Measurements from ENCODE around the gene RAX2.

Gene RAX2

DNA sequence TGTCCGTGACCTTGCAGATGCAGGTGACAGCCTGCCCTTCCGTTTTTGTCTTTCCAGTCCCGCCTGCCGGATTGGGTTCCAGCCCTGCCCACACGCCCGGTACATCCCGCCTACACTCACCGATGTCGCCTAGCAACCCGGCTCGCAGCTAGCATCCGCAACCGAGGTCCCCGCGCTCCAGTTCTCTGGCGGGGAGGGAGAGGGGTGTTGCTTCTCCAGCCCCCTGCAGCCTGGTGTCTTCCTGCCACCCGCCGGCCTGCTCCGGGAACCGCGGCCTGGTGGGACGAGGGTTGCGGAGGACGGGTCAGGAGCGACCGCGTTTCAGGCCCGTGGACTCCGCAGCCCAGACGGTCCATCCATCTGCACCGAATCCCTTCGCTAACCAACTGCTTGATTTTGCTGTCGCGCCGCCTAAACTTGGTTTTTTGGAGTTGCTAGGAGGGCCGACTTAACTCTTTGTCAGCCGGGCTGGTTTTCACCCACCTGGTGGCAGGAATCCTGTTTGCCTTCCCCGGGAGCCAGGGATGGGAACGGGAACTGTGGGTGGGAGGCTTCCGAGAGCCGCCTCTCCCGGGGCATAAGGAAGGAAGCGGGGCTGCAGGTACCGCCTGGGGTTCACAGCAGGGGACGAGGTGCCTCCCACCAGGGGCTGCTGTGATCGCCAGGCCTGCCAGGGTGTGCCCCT, 29.5 kb upstream of the RAX2 start:
- no peak for DNase-seq (ENCODE audit: low spot score)

GRCh38 chr19:3800996-3801395, 29.0 kb upstream of the RAX2 start:
- DNase-seq (ENCODE audit: low spot score), result no peak

DNA sequence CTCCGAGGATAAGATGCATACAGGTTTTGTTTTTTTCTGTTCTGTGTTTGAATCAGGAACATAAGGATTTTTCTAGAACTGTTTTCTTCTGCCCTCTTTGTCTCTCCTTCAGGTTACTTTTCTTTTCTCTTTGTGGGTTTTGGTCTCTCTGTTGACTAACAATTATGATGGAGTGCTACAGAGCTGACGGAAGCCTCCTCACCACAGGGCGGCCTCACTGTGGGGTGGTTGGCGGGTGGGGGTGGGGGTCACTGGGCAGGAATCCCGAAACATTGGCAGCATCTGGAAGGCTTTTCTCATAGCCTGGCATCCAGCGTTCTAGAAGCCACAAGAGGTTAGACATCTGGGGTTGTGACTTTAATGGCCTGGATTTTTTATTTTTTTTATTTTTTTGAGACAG, 26.1 kb upstream of the RAX2 start:
- DNase-seq (ENCODE audit: low spot score), result no peak

- no peak for DNase-seq (ENCODE audit: low spot score)
Observed at GRCh38 chr19:3796358-3796757, 24.3 kb upstream of the RAX2 start.

DNA sequence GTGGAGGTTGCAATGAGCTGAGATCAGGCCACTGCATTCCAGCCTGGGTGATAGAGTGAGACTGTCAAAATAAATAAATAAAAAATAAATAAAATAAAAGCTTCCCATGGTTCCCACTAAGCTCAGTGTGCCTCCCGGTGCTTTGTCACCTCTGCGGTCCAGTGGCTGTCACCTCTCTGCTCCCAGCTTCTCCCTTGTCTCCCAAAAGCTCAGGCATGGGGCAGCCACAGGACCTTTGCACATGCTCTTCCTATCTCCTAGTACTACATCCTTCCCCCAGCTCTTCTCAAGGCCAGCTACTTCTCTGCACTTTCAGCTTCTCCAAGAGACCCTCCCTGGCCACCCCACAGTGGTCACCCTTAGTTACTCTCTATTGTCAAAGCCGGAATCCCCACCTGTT, 21.8 kb upstream of the RAX2 start:
- no peak for DNase-seq (ENCODE audit: low spot score)

DNA sequence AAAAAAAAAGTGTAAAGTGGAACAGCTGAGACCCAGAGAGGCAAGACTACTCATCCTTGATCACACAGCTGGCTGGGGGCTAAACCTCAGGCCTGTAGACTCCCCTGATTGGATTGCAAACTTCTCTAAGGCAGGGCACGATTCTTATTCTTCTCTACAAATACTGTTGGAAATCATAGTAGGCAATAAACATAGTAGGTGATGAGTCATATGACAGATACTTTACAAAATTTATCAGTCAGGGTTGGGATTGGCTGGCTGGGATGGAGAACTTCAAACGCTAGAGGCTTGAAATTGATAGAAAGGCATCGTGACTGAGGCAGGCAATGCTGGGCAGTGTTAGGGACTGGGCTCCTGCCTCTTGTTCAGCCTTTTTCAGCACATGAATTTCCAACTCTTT, 20.1 kb upstream of the RAX2 start:
- DNase-seq (ENCODE audit: low spot score), result peak; percentile 12

GRCh38 chr19:3790941-3791340, 18.9 kb upstream of the RAX2 start:
- no peak for DNase-seq (ENCODE audit: low spot score)

DNA sequence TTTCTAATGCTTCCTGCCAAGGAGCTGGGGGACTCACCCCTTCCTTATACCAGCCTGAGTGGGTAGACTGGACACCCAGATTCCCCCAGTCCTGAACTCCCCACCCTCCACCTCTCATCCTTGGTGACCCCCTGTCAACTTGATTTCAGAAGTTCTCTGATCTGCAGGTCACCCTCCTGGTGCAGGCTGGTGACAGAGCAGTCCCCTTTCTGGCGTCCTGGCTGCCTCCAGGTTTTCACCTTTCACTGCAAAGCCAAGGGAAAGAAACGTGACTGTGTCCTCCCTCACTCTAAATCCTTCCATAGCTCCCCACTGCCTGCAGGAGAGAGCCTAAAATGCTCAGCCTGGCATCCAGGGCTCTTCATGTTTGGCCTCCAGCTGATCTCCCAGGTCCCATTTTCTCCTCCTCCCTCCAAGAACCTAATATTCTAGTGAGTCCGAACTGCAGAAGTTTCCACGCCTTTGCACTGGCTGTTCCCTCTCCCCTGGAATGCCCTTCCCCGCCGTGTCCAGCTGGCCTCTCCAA, 18.2 kb upstream of the RAX2 start:
- DNase-seq (ENCODE audit: low spot score), result no peak

DNA sequence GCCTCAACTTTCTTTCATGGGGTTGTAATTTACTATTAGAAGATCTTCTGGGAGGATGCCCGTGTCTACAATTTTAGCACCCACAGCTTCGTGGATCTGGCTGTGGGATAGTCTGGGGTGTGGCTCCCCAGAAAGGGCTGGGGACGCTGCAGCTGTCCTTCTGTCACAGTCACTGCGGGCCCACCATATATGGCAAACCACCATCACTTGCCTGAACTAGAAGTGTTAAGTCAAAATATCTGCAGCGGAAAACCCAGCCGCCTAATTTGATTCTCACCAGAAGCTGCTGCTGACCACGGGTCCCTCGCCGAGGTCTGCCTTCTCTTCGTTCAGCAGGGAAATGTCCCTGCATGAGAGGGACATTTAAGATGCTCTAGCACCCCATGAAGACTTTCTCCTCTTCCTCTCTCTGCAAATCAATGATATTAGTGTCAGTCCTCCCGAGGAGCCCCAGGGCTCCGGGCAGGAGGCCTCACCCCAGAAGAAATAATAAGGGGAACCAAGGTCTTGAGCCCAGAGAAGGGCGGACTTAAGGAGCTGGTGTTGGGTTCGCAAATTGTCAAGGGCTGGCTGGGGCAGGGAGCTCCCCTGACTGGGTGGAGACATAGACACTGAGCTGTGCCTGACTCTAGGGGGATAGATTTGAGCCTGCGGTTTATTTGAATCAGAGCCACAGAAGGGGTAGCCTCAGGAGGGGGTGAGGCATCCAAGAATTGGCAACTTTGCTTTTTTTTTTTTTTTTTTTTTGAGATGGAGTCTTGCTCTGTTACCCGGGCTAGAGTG, 17.2 kb upstream of the RAX2 start:
- no peak for DNase-seq (ENCODE audit: low spot score)

DNA sequence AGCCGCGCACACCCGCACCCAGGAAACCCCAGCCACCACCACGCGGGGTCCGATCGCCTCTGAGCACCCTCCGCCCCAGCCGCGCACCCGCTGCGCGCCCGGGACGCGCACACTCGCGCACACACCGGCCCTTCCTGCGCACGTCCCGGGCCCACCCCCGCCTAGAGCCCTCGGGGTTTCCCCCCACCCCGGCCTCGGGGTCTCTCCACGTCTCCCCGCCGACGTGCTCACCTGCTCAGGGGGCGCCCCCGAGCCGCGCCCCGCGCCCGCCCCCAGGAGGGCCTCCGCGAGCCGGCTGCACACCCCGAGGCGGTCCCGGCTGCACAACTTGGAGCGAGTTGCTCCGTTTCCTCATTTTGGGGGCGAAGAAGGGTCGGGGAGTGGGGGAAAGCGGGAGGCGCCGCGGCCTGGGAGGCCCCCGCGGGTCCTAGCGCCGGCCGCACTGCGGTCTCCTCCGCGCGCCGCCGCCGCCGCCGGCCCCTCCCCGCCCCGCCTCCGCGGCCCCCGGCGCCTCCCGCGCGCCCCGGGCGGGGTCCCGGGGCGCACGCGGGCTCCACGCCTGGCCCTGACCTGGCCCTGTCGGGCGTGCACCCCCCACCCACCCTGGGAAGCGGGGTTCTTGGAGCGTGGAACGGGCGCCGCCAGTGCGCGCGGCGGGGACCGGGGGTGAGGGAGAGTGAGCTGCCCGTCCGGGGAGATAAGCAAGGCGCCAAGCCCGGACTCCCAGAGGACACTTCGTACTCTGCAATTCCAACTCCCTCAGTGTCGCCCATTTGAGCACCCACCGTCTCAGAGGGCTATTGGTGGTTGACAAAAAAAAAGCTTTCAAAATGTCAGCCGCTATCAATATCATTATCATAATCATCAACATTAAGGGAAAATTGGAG, 14.2 kb upstream of the RAX2 start, which contains the start of gene MATK:
MATK (minus strand) TSS at position 444 of the 887 bp plus-strand sequence. CDS start 1,246 bp downstream, outside the sequence.
- no peak for DNase-seq (ENCODE audit: low spot score)

DNA sequence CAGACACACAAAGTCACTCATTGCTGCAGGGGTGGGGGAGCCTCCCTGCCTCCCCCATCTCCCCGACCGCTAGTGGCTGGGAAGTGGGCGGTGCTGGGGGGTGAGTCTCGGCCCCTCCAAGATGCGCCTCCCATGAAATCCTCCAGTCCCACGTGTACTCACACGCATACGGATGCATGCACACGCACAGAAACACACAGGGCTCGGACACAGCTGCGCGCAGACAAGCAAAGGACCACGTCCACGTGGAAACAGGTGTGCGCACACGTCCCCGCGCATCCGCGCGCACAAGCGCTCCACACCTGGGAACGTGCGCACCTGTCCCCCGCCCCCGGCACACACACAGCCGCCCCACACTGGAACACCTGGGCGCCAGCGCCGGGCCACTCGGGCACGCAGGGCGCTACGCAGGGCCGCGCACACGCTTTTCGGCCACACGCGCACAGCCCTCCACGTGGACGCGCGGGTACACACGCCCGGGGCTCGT, 13.5 kb upstream of the RAX2 start:
- no peak for DNase-seq (ENCODE audit: low spot score)

- peak; percentile 36 for DNase-seq (ENCODE audit: low spot score)
Observed at GRCh38 chr19:3784607-3785450, 12.8 kb upstream of the RAX2 start.

DNA sequence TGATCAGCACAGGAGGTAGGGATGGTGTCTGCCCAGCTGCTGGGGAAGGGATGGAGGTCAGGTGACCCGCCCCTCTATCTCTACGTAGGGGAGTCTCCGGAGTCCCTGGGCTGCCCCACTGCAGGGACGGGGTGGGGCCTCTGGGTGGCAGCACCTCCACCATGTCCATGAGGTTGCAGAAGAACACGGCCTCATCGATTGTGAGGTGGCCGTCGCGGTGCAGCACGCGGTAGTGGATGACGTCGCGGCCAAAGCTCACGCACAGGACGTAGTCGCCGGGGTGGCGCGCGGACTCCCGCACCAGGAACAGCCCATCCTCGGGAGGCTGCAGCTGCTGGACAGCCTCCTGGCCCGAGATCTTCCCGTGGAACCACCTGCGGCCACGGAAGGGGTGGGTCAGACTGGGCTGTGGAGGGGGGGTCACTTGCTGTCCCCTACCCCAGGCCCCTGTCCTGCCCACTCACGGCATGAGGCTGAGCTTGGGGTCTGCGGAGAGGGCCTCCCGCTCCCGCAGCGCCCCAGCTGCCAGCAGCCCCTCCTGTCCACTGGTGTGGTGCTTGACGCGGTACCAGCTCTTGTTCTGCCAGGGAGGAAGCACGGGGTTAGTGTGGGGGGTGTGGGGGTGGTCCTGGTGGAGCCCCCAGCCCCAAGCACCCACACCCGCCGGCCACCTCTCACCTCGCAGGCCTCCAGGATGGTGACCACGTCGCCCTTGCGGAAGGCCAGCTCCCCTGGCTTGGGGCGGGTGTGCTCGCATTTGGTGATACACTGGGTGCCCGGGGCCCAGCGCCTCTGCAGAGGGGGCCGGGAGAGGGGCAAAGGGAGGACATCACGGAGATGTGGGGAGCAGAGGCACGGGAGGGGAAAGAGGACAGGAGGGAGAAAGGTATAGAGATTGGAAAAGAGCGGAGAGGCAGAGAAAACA, 11.9 kb upstream of the RAX2 start:
- no peak for DNase-seq (ENCODE audit: low spot score)

DNA sequence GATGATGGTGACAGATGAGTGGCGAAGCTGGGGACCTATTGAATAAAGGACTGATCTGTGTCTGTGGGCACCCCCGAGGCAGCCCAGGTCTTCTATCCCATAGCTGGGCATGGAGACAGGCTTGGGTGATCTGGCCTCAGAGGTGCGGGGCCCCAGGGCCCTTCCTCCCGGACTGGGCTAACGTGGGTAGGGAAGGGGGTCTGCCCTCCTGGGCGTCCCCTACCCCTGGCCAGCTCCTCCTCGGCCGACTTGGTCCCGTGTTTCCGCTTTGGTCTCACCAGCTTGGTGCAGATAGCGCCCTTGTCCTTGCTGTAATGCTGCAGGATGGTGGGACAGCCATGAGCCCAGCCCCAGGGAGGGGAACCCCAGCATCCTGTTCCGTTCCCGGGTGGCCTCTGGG, 10.9 kb upstream of the RAX2 start:
- no peak for DNase-seq (ENCODE audit: low spot score)

- DNase-seq (ENCODE audit: low spot score), result no peak
Observed at GRCh38 chr19:3782330-3782729, 10.3 kb upstream of the RAX2 start.

GRCh38 chr19:3781603-3782002, 9.6 kb upstream of the RAX2 start:
- DNase-seq (ENCODE audit: low spot score), result no peak

DNA sequence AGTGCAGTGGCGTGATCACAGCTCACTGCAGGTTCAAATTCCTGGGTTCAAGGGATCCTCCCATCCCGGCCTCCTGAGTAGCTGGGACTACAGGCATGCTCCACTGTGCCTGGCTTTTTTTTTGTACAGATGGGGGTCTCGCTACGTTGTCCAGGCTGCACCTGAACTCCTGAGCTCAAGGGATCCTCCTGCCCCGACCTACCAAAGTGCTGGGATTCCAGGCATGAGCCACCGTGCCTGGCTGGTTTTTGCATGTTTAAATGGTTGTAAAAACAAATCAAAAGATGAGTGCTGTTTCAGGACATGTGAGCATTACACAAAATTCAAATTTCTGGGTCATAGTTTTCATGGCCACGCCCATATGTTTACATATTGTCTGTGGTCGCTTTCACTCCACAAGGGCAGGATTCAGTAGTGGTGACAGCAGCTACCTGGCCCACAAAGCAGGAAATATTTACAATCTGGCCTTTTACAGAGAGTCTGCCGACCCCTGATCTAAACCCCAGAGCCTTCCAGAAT, 8.8 kb upstream of the RAX2 start:
- DNase-seq (ENCODE audit: low spot score), result peak; percentile 23

DNA sequence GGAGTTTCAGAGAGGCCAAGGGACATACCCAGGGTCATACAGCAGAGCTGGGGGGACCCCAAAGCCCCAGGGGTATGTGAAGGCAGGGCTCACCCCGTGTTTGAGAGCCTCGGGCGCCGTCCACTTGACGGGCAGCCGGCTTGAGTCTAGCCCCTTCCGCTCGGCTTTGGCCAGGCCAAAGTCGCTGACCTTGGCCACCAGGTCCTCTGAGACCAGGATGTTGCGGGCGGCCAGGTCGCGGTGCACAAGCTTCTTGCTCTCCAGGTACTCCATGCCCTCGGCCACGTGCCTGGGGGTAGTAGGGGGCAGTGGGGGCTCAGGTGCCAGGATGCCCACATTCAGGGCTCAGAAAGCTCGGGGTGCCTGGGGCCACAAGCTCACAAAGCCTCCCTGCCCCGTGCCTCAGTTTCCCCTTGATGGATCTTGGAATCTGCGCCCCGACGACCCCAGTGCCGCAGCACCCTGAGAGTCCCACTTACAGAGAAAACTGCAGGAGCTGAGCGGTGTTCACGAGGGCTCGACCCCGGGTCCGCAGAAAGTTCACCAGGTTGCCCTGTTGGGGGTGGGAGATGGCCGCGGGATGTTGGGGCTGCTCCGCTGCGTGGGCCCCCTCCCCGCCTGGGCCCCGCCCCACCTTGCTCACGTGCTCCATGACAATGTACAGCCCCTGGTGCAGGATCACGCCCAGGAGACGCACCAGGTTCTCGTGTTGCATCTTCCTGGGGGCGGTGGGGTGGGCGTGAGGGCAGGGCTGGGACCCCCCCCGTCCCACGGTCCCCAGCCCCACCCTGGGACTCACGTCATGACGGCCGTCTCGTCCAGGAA, 7.1 kb upstream of the RAX2 start:
- no peak for DNase-seq (ENCODE audit: low spot score)

All from RKO (cell line).